ENCODE results near the gene PACRG.
"Not testable (repeated sequence)": the region's sequence is repeated elsewhere in the genome, so short reads cannot be mapped to it uniquely, and the experiment has no call there.

PACRG gene

DNA sequence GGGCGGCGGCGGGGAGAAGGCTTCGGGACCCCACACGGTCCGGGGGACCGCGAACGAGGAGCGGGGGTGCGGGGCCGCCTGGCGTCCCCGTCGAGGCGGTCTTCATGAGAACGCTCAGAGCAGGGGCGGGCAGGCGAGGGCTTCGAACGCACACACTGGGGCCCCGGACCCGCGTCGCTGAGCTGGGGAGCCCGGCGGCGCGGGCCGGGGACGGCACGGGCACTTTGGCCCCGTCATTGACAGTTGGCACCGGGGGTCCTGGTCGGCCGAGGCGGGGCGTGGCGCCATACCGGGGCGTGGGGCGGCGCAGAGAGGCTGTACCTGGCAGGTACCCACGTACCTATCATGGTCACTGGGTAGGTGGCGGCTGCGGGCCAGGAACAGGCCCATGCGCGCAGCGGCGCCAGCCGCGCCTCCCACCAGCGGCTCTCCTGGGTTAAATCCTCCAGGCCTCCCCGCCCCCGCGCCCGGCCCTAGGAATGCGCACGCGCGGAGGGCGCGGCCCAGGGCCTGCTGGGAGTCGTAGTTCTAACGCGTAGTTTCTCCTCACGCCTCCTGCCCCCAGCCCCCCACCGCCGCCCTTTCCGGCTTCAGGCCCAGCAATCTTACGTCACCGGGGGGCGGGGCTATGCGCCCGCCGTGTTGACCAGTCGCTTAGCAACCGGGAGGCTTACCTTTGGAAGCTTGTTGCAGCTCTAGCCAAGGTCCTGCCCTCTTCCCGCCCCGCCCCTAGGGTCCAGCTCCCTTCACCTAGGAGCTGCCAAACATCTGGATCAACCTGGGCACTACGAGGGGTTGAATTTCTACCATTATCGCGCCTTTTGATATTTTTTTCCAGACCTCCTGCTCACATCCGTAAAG, at the start of gene PACRG, which contains the start of gene PRKN:
TSS of gene PACRG (plus strand) at position 653 of the 861 bp plus-strand sequence.
TSS of gene PRKN (minus strand) at position 445 of the 861 bp plus-strand sequence.
- DNase-seq (ENCODE audit: low read depth) = peak; percentile 94

DNA sequence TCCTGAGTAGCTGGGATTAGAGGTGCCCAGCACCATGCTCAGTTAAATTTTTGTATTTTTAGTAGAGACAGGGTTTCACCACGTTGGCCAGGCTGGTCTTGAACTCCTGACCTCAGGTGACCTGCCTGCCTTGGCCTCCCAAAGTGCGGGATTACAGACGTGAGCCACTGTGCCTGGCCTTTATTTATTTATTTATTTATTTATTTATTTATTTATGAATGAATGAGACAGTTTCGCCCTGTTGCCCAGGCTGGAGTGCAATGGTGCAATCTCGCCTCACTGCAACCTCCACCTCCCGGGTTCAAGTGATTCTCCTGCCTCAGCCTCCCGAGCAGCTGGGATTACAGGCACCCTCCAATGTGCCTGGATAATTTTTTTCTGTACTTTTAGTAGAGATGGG, 48.9 kb upstream of the PACRG start:
- not testable (repeated sequence) for DNase-seq (ENCODE audit: low read depth)

DNA sequence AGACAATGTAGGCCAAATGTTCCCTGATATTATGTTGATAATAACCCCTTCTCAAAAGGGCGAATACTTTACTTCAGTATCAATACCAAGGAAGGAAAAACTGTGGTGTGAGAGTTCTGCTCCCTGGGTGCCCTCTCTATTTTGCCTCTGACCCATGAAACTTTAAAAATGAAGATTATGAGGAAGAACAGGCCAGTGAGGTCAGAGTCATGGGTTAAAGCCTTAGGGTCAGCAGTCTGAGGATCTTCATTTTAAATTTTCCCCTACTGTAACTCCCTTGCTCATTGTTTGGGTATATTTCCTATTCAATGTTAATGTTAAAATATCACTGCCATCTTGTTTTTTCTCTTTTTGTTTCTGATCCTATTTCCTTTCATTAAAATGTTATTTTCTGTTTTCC, 48.1 kb upstream of the PACRG start:
- no peak for DNase-seq (ENCODE audit: low read depth)

DNA sequence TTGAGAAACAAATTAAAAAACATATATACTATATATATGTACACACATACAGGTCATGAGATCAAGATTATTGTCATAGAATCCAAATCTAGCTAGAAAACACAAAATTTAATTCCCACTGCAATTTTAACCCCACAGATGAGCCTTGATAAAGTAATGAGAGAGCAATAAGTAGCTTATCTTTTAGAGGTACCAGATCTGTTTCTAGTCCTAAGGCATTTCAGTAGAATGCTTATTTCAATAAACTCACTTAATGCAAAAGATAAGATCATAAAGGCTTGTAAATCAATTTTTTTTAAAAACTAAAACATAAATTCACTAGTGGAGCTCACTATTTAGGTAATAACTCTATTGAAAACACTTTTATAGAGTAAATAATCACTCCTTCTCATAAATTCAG, 47.4 kb upstream of the PACRG start:
- no peak for DNase-seq (ENCODE audit: low read depth)

DNA sequence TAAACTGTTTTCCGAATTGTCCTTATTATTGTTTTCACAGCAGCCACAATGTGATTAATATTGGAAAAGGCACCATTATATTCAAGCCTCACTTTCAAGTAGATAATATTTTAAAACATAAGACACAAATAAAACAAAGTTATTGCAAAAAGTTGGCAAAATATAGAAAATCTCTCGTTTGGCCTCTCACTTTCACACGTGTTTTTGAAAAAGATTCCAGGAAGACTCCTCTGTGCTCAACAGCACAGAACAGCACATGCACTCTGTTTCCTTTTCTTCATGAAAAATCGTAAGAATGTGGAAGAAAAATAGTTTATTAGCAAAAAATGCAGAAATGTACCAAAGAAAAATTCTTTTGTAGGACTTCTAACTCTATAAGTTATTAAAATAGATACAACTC, 46.9 kb upstream of the PACRG start:
- DNase-seq (ENCODE audit: low read depth) = no peak

DNA sequence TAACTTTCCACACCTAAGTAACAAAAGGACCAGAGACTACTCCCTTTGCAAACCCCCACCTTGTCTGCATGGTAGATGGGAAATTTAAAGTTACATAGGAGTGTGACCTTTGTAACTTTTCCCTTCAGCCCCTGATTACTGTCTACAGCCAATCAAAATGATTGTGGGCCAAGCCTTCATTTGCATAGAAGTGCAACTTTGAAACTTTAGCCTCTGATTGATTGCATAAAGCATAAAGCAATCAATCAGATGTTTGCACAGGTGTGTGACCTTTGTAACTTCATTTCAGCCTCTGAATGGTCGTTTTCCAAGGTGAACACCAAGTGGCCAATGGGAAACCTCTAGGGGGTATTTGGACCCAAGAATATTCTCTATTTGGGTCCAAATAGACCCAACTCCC, 46.3 kb upstream of the PACRG start:
- DNase-seq (ENCODE audit: low read depth) = no peak

DNA sequence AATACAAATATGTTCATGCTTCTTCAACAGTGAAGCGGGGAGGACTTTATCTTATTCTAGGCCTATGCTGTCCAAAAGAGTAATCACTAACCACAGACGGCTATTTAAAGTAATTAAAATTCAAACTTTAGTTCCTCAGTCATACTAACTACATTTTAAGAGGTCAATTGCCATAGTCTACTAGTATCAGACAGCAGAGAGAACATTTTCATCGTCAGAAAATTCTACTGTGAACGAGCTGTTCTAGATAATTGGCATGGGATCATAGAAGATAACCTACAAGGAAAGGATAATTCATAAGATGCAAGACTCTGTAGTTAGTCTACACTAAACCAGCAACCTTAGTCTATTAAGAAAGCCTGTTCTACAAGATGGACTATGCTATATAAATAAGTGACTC, 44.6 kb upstream of the PACRG start:
- DNase-seq (ENCODE audit: low read depth) = no peak

DNA sequence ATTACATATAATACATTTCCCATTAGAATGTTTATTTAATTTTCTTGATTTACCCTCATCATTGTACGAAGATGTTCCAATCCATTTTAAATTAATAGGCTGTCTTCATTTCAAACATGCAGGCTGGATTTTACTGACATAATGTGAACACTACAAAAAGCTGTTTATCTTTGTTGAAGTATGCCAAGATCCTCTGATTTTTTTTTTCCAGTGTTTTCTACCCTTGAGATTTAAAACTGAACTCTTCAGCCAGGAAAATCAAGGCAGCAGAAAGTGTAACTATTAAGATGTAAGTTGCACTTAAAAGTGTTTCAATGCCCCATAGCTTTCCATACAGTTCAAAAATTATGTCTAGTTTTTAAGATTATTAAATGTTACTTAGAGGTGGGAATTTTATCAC, 43.7 kb upstream of the PACRG start:
- no peak for DNase-seq (ENCODE audit: low read depth)

DNA sequence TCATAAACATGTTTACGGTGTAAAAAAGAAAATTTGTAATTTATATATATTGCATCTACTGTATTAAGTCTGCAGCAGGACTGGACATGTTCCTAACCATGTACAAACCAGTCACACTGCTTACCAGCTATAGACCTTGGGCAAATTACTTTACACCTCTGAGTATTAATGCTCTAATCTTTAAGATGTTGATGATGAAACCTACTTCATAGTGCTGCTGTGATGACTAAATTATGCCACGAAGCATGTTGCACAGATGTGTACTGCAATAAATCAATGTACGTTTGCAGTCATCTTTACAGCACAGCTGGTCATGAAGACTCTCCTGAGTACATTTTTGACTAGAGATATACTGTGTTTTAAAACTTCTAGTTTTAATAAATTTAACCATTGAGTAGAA, 42.8 kb upstream of the PACRG start:
- no peak for DNase-seq (ENCODE audit: low read depth)

DNA sequence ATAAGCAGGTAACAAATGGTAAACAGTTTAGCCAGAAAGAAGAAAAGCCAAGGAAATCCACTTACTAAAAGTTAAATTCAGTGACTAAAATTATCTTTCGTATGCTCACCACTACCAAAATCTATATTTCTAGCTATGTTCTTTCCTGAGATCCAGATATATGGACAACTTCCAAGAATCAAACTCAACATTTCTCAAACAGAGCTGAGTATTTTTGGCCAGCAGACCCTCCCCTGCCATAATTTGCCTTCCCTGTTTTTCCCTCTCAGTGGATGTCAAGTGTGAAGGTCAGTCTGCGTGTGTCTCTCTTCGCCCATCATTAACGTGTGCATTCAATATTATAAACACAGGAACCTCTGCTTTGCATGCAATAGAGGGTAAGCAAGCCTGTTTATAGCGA, 42.2 kb upstream of the PACRG start:
- no peak for DNase-seq (ENCODE audit: low read depth)

DNA sequence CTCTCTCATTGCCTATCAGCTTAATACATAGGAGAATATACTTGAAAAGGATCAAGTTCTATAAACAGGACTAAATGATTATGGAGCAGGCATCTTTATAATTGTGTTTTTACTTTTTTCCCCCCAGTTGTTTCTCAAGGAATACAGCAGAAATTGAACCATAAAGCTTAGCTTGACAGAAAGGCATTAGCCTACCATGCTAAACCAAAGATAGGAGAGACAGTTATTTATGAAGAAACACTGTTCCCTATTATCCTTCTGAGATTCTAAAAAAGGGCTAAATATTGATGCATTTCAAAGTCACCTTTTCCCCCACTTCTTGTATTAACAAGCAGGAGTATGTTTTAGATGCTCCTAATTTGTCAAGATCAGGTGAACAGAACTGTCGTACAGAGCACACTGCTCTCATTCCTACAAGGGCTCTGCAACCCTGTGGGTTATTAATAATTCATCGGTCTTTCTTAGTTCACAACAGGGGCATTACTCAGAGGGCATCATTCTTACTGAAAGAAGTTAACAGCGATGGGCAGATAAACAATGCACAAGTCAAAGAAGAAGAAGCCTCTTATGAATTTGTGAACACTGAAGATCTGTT, 38.9 kb upstream of the PACRG start:
- no peak for DNase-seq (ENCODE audit: low read depth)

DNA sequence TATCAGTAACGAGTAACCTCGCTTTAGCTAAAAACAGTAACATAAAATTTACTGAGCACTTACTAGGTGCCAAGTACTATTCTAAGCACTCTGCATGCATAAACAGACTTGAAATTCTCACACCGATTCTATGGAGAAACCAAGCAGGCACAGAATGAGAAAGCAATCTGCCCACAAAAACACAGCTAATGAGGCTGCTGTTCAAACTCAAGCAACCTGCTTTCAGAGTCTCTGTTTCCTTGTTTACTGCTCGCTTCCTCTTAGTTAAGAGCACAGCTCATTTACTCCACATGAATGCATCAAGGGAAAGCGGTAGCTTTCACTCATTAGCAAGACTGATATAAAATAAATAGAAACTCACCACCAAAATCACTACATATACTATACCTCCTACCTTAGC, 37.6 kb upstream of the PACRG start:
- DNase-seq (ENCODE audit: low read depth) = no peak

DNA sequence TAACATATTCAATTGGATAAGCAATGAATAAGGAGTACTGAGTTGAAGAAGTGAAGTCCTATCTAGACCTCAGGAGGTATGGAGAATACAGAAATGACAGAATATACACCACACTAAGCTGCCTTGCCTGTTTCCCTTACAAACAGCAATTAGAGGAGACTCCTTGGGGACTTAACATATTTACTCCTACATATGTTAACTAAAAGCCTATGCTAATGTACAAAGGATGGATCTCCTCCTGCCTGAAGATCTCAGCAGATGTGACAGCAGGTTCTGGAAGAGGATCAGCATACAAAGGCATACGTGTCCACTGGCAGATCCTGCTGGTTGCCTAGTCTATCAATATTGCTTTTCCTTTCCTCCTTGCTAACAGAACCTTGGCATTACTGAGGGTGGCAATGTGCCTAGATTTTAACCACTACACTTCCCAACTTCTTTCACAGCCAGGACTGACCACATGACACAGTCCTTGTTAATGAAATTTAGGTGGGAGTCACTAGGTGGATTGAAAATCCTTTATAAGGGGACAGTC, 29.8 kb upstream of the PACRG start:
- DNase-seq (ENCODE audit: low read depth) = no peak

DNA sequence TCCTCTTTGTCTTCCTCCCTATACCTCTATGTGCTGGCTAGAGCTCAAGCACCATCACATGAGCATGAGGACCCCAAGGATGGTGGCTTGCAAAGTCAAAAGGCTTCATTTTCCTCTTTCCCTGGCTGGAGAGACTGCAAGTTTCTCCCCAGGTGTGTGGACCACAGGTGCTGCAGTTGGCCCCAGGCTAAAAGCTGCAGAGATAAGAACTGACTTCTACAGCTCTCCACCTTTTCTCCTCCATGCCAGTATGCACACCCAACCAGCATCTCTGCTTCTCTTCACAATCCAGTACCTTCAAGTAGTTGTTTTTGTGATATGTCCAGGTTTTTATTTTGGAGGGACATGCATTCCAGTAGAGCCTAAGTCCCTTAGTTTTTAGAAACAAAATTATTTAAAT, 29.3 kb upstream of the PACRG start:
- no peak for DNase-seq (ENCODE audit: low read depth)

DNA sequence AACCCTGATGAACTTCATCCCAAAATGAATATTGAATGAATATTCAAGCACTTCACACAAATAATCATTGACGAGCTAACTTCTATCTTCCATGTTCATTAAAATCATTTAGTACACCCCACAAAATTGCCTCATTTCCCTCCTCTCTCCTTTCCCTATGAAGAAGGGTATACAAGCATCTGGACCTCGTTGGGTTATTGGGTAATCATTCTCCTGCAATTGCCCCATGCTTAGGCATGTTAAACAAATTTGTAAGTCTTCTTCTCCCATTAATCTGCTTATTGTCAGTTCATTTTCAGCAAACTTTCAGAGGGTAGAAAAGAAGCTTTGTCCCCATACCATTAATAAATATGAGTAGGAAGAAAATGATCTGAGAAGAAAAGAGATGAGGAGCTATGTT, 27.8 kb upstream of the PACRG start:
- no peak for DNase-seq (ENCODE audit: low read depth)

DNA sequence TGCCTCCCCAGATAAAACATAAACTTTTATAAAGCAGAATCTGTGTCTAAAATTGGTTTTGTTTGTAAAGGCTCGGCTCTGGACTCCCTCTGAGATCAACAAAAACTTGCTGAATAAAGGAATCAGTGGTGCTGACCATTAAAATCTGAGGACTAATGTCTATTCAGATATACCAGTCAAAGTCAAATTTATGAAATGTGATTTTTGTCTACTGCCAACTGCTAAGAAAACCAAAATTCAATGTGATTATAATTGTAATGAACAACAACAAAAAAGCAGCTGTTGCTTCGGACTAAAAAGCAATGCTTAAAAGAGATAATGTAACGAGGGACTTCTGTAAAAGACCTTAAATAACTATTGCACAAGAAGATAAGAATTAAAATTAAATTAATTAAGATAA, 26.8 kb upstream of the PACRG start:
- no peak for DNase-seq (ENCODE audit: low read depth)

DNA sequence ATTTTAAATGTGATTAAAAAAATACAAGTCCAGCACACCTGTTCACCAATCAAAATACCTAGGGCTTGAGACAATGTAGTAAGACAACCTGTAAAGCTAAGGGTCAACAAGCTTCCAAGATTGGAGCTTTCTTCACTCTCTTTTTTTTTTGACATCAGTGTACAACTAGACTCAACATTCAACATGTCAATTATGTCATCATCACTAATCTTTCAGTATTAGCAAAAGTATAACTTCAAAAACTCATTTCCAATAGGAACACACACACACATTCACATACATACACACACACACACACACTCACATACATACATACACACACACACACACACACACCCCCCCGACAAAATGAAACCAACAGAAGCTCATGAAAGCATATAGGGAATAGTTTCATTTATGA, 26.2 kb upstream of the PACRG start:
- DNase-seq (ENCODE audit: low read depth) = no peak

DNA sequence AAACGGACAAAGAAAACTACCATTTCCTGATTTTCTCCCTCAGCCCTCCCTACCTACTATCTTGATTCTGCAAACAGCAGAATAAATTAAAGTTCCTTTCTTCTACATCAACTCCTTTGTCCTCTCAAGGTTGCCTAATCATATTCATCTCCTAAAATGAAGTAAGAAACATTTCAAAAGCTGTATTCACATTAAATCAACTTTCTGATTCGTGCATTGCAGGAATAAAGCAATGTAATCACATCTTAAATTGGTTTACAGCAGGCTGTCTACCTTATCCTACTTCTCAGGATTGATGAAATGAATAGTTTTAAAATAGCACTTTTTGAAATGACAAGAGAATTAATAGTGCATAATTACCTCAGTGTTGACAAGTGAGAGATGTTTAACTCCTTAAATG, 25.3 kb upstream of the PACRG start:
- DNase-seq (ENCODE audit: low read depth) = no peak

DNA sequence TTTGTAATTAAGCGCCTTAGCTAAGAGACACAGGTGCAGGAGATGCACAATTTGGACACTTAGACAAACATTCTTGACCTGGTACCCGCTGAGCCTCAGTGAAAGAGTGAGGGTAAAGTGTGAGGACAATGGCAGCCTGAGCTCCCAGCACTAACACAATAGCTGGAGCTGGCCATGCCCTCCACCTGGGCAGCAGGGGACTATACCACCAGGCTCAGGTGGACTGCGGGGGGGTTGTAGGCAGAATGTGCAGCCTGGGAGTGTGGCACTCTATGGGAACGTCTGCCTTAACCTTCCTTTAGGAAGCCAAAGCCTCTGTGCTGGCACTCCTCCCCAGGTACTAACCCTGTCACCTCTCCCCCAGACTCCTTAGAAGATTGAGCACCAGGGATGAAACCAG, 23.8 kb upstream of the PACRG start:
- DNase-seq (ENCODE audit: low read depth) = no peak

DNA sequence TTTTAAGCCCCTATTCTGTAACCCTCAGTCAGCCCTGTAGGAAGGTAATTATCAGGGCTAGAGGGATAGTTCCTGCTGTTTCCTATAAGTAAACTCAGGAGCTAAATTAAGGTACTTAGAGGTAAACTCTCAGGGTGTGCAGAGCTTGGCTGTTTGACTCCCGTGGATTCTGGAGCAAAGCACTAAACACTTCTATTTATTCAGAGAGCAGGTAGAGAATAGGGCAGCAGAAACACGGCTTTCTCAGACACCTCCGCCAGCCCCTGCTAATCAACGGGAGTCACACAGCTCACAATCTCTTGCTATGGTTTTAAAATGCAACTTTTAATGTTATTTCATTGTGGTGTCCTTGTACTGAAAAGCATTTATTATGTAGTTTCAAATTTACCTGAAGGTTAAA, 22.0 kb upstream of the PACRG start:
- DNase-seq (ENCODE audit: low read depth) = no peak

DNA sequence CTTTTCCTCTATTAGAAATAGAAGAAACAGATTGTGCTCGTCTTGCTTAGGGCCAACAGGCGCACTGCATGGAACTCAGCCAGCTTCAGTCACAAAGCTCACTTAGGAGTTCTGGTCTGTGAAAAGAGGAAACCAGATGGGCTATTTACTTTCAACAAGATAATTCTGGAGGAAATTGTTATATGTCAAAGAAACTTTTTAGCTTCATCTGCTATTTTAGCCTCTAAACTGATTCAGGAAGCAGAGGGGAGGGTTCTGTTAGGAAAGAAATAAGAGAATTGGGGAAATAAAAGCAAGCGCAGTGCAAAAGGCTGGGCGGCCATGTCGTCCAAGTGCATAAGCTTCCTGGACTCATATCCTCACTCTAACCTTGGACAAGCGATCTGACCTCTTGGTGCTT, 21.5 kb upstream of the PACRG start:
- no peak for DNase-seq (ENCODE audit: low read depth)

DNA sequence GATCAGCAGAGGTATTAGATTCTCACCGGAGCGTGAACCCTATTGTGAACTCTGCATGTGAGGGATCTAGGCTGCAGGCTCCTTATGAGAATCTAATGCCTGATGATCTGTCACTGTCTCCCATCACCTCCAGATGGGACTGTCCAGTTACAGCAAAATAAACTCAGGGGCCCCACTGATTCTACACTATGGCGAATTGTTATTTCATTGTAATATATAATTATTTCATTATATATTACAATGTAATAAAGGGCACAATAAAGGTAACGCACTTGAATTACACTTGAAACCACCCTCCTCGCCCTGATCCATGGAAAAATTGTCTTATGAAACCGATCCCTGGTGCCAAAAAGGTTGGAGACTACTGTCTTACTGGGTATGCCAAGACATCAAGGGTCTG, 18.8 kb upstream of the PACRG start:
- no peak for DNase-seq (ENCODE audit: low read depth)

DNA sequence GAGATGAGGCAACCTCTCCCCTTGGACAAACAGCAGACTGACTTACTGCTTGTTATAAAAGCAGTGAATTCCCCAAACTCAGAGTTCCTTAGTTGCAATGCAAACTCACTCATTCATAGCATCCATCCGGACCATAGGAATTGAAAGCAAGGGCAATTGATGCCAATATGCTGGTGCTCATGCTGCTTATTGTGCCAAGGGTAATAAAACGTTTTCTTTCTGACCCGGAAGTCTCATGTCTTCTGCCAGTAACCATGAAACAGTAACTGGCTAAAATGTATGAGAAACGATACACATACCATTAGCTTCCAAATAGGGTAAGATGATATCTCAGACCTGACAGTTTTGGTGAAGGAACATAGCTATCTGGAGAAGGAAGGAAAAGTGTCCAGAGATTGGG, 18.3 kb upstream of the PACRG start:
- DNase-seq (ENCODE audit: low read depth) = no peak

DNA sequence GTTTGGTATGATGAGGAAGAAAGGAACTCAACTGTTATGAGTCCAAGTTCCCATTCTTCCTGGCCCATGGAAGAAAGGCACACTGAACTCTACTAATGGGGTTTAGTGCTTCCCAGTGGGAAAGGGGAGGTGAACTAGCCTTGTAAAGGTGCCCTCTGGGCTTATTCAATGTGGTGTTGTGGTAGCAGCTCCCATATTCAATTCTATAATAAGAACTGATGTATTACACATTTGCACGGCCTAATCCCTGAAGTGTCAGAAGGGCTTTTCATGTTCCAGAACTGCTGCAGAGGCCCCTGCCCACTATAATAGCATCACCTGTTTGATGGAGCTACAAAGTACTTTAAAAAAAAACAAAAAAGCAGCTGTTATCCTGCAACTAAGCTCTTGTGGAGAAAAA, 17.4 kb upstream of the PACRG start:
- DNase-seq (ENCODE audit: low read depth) = no peak

Data from stimulated activated CD8-positive, alpha-beta memory T cell treated with anti-CD3 and anti-CD28 coated beads, Interleukin-12 subunit alpha, Interleukin-12 subunit beta, amount 100 ng/mL, for 4 hours (primary cell).